K562 (cell line): ENCODE data around the gene UTP11. TPM values are rescaled to one million over a fixed set of nuclear protein-coding genes. Genes with fewer than 3 reads are reported as not detected.
A peak's percentile ranks its signal among the peaks of the same experiment; 100 is the strongest.

Source experiments
- ATAC-seq: fragments of 200-7000 bp; cut with Tn5 transposase; 3 replicates; pipeline ENCODE4 v1.9.1; 2020; ENCODE audit warnings: moderate library complexity
- BruUV-seq: library from RNA; stranded (reverse); fragments of 400-500 nt; replicated peaks from 2 replicates; lab custom pipeline; 2021; lab: Mats Ljungman, UMichigan
- CTCF ChIA-PET: fragments of 300-600 bp; formaldehyde crosslinking; extraction: SDS; loops from one replicate; lab custom pipeline; 2021; ENCODE audit warnings: low intra/inter-chr PET ratio; lab: Yijun Ruan, JAX
- POLR2A ChIA-PET: fragments of 300-600, 350-650 bp; sonication (Branson Sonifier 250); formaldehyde crosslinking; extraction: SDS; loops from one replicate; lab custom pipeline; 2021; ENCODE audit warnings: antibody characterized with exemption, inconsistent platforms; lab: Yijun Ruan, JAX
- DNase-seq, 4 experiments: peaks; one replicate each; pipeline versions ENCODE4 v3.0.0 to v3.0.0-alpha.2; 2011 to 2018; ENCODE audit warnings: low spot score in 3 of 4, mixed read lengths in 3 of 4; ENCODE audit errors: extremely low read depth in 1 of 4
- FAIRE-seq: peaks from 2 replicates; lab custom pipeline; 2011; peaks lifted over from hg19 to GRCh38; lab: Jason Lieb, UNC
- H2AFZ ChIP-seq: 2 replicates; pipeline ENCODE4 v1.6.0; 2011; ENCODE audit warnings: low read depth, low read length, control low read depth, inconsistent platforms
- H3K27ac ChIP-seq: fragments of 200-600 bp; 3 replicates; pipeline ENCODE4 v1.8.0; 2011; ENCODE audit warnings: low read depth, mild to moderate bottlenecking, control low read depth, inconsistent platforms, low read length, moderate library complexity, mixed read lengths; ENCODE audit errors: extremely low read depth
- H3K27me3 ChIP-seq, 2 experiments: fragments of 300-600 bp in 1 of 2; 2 replicates in 1 of 2; 3 replicates in 1 of 2; pipeline versions ENCODE4 v1.6.0 to v1.8.0; 2011; ENCODE audit warnings: inconsistent platforms in 2 of 2, low read length in 2 of 2, mild to moderate bottlenecking in 1 of 2, mixed read lengths in 1 of 2, moderate library complexity in 1 of 2; ENCODE audit not compliant: control insufficient read depth in 2 of 2, insufficient read depth in 2 of 2
- H3K36me3 ChIP-seq: fragments of 300-600 bp; 3 replicates; pipeline ENCODE4 v1.8.0; 2011; ENCODE audit warnings: mild to moderate bottlenecking, low read length, inconsistent platforms; ENCODE audit not compliant: control insufficient read depth, insufficient read depth
- H3K4me1 ChIP-seq, 2 experiments: fragments of 200-600 bp in 1 of 2; replicated peaks in 1 of 2; 2 replicates in 1 of 2; 3 replicates in 1 of 2; pipeline versions ENCODE4 v1.5.1 to v1.8.0; 2011; ENCODE audit warnings: inconsistent platforms in 2 of 2, low read length in 2 of 2, mild to moderate bottlenecking in 1 of 2, mixed read lengths in 1 of 2, moderate library complexity in 1 of 2; ENCODE audit not compliant: control insufficient read depth in 2 of 2, insufficient read depth in 2 of 2
- H3K4me2 ChIP-seq: 2 replicates; pipeline ENCODE4 v1.6.1; 2011; ENCODE audit warnings: low read length, control low read depth, inconsistent platforms, mixed read lengths; ENCODE audit not compliant: insufficient read depth
- H3K4me3 ChIP-seq: fragments of 200-600 bp; sonication (generic), shearing (Covaris generic); 2 replicates; pipeline ENCODE4 v1.5.1; 2016; ENCODE audit warnings: control low read depth, inconsistent platforms
- H3K79me2 ChIP-seq: fragments of 200-600 bp; 3 replicates; pipeline ENCODE4 v1.8.0; 2011; ENCODE audit warnings: low read length, inconsistent platforms; ENCODE audit not compliant: control insufficient read depth, insufficient read depth
- H3K9ac ChIP-seq, 2 experiments: 2 replicates each; pipeline versions ENCODE4 v1.6.0 to v1.6.1; 2011; ENCODE audit warnings: low read depth in 2 of 2, low read length in 2 of 2, control low read depth in 1 of 2, inconsistent platforms in 1 of 2, mild to moderate bottlenecking in 1 of 2, mixed read lengths in 1 of 2; ENCODE audit not compliant: insufficient read depth in 1 of 2
- H3K9me1 ChIP-seq: one replicate; pipeline ENCODE4 v1.6.0; 2011; ENCODE audit warnings: inconsistent platforms, mild to moderate bottlenecking, low read length, moderate library complexity; ENCODE audit not compliant: control insufficient read depth, insufficient read depth
- H3K9me3 ChIP-seq: replicated peaks from 2 replicates; pipeline ENCODE4 v1.5.1; 2011; ENCODE audit warnings: low read depth, low read length, inconsistent platforms; ENCODE audit not compliant: control insufficient read depth, insufficient read depth
- H4K20me1 ChIP-seq: replicated peaks from 2 replicates; pipeline ENCODE4 v1.6.1; 2011; ENCODE audit warnings: low read length, inconsistent platforms, mixed read lengths; ENCODE audit not compliant: control insufficient read depth, insufficient read depth
- BHLHE40 ChIP-seq: IDR thresholded peaks from 2 replicates; pipeline ENCODE4 v1.6.1; 2011; ENCODE audit warnings: low read length, improper control_type of control experiment
- CCNT2 ChIP-seq: IDR thresholded peaks from 2 replicates; pipeline ENCODE4 v1.6.1; 2011; ENCODE audit warnings: borderline replicate concordance, low read depth, mild to moderate bottlenecking, moderate library complexity, mixed read lengths, low read length; ENCODE audit not compliant: insufficient read length; ENCODE audit errors: extremely low read depth
- CHD1 ChIP-seq: fragments of 200-600 bp; sonication (generic); IDR thresholded peaks from one replicate; pipeline ENCODE4 v1.6.1; 2012; ENCODE audit warnings: mild to moderate bottlenecking, moderate library complexity, low read length, inconsistent platforms
- CREB5 ChIP-seq: fragments of 250-450 bp; sonication (Bioruptor Pico); IDR thresholded peaks from 2 replicates; pipeline ENCODE4 v1.5.0; 2020; ENCODE audit warnings: mild to moderate bottlenecking
- CXXC5 ChIP-seq: fragments of 250-450 bp; sonication (Bioruptor Pico); IDR thresholded peaks from 2 replicates; pipeline ENCODE4 v1.8.0; 2022; ENCODE audit warnings: inconsistent platforms, mild to moderate bottlenecking, moderate library complexity
- DNMT1 ChIP-seq: fragments of 450-650 bp; IDR thresholded peaks from 2 replicates; pipeline ENCODE4 v1.6.1; 2016; ENCODE audit warnings: antibody characterized with exemption, mild to moderate bottlenecking
- DPF2 ChIP-seq: fragments of 450-650 bp; IDR thresholded peaks from 2 replicates; pipeline ENCODE4 v1.6.1; 2016
- GATAD2B ChIP-seq: fragments of 450-650 bp; IDR thresholded peaks from 2 replicates; pipeline ENCODE4 v1.6.1; 2017; ENCODE audit warnings: mild to moderate bottlenecking, borderline replicate concordance
- MYC ChIP-seq, 2 experiments: fragments of 250-450 bp in 1 of 2; sonication (Bioruptor Pico) in 1 of 2; IDR thresholded peaks; 2 replicates each; pipeline versions ENCODE4 v1.5.1 to v1.6.1; 2012 to 2021; ENCODE audit warnings: low read depth in 2 of 2, borderline replicate concordance in 1 of 2, improper control_type of control experiment in 1 of 2, low read length in 1 of 2, mild to moderate bottlenecking in 1 of 2, moderate library complexity in 1 of 2
- NCOA1 ChIP-seq: fragments of 450-650 bp; IDR thresholded peaks from 2 replicates; pipeline ENCODE4 v1.6.1; 2016; ENCODE audit warnings: low read depth
- NFRKB ChIP-seq: fragments of 450-650 bp; IDR thresholded peaks from 2 replicates; pipeline ENCODE4 v1.6.1; 2016; ENCODE audit warnings: low read depth
- RBFOX2 ChIP-seq: fragments of 200-400 bp; formaldehyde crosslinking; IDR thresholded peaks from 2 replicates; pipeline ENCODE4 v1.6.1; 2017; ENCODE audit warnings: low read depth, mild to moderate bottlenecking, low read length, moderate library complexity
- SAP30 ChIP-seq: fragments of 200-600 bp; sonication (generic); IDR thresholded peaks from 2 replicates; pipeline ENCODE4 v1.6.1; 2012; ENCODE audit warnings: borderline replicate concordance, low read depth, mild to moderate bottlenecking, moderate library complexity, low read length, control low read depth, inconsistent platforms; ENCODE audit not compliant: insufficient read depth, poor library complexity, severe bottlenecking
- SMAD4 ChIP-seq: fragments of 250-450 bp; sonication (Bioruptor Pico); conservative IDR thresholded peaks from 2 replicates; pipeline ENCODE4 v1.8.0; 2021; ENCODE audit warnings: inconsistent platforms, mild to moderate bottlenecking, moderate library complexity
- SP2 ChIP-seq: IDR thresholded peaks from 2 replicates; pipeline ENCODE4 v1.6.1; 2011; ENCODE audit warnings: mild to moderate bottlenecking, low read depth, low read length, moderate library complexity; ENCODE audit not compliant: poor library complexity, severe bottlenecking; ENCODE audit errors: extremely low read depth
- TAF1 ChIP-seq: IDR thresholded peaks from 2 replicates; pipeline ENCODE4 v1.6.1; 2011; ENCODE audit warnings: mild to moderate bottlenecking, low read length, moderate library complexity; ENCODE audit not compliant: insufficient read depth, control insufficient read depth, severe bottlenecking; ENCODE audit errors: extremely low read depth
- ZNF280B ChIP-seq: fragments of 250-450 bp; sonication (Bioruptor Pico); IDR thresholded peaks from 2 replicates; pipeline ENCODE4 v1.5.1; 2021; ENCODE audit warnings: mild to moderate bottlenecking
- ZNF354B ChIP-seq: fragments of 250-450 bp; sonication (Bioruptor Pico); IDR thresholded peaks from 2 replicates; pipeline ENCODE4 v1.4.0; 2020
- ZNF408 ChIP-seq: fragments of 250-450 bp; sonication (Bioruptor Pico); IDR thresholded peaks from 2 replicates; pipeline ENCODE4 v1.4.0; 2020; ENCODE audit warnings: low read depth, mild to moderate bottlenecking, moderate library complexity
- WGBS: fragments of 100-300 bp; shearing (Covaris generic); methylation state at CpG from one replicate; pipeline ENCODE4 v1.1.6; 2016; ENCODE audit warnings: low coverage, mixed read lengths; ENCODE audit not compliant: insufficient coverage; ENCODE audit errors: missing lambda C conversion rate; 5-methylcytosine and 5-hydroxymethylcytosine counted together
- in situ Hi-C: fragments of 300-500 bp; cut with MboI; formaldehyde crosslinking; loops from 4 replicates; pipeline ENCODE4 v1.15.0; 2018; ENCODE audit warnings: inconsistent platforms, mixed read lengths
- intact Hi-C: fragments of 100-400 bp; cut with micrococcal nuclease; formaldehyde crosslinking; loops from 2 replicates; pipeline ENCODE4 v1.14.2; 2022
- polyA plus RNA-seq, 8 experiments: library from polyadenylated mRNA; depleted of rRNA in 4 of 8; stranded (reverse) in 5 of 8; unstranded in 3 of 8; fragments of >200 nt; fragmentation: Nextera tagmentation in 2 of 8; fragmentation: Illumina TruSeq in 1 of 8; extraction: Ambion mirVana in 2 of 8; extraction: Trizol in 1 of 8; gene quantifications; 2 replicates each; pipeline versions ENCODE4 v1.2.1 to v1.2.3, GENCODE V29; 2011 to 2014; ENCODE audit warnings: inconsistent platforms in 1 of 8, missing spikeins in 1 of 8
- total RNA-seq, 7 experiments: library from RNA; depleted of rRNA in 6 of 7; stranded (reverse); fragments of >200 nt in 6 of 7; fragmentation: Illumina TruSeq in 2 of 7; extraction: Trizol in 2 of 7; gene quantifications; 2 replicates each; pipeline versions ENCODE4 v1.2.1 to v1.2.3, GENCODE V29; 2011 to 2021; ENCODE audit warnings: low replicate concordance in 1 of 7

The UTP11 gene
- total and polyA plus RNA-seq, 9 of the 15 experiments (the other 6 are each of a cell fraction or from before 2014, with no cell fraction given) = 91.1 to 378 (median 221) TPM

- in situ Hi-C loops (no loop called here), intact Hi-C loops (no loop called here)
- no peaks in the 10 kb centered on the region for H3K9me3 ChIP-seq
- H3K9ac ChIP-seq = peak within 1 kb of the TSS; percentile 86 to 99
- no TSS peak for BruUV-seq
- 0 out of 2 replicates have a peak, but pooled peaks cover 12% of the 10 kb centered on the region for H4K20me1 ChIP-seq
- peak within 1 kb of the TSS; percentile 65 for H3K4me3 ChIP-seq
- peaks cover 33% of the 10 kb centered on the region for H3K36me3 ChIP-seq
- peak within 1 kb of the TSS; percentile 82 for H3K27ac ChIP-seq
- H3K79me2 ChIP-seq = peaks cover 56% of the 10 kb centered on the region
- peaks cover 58% of the 10 kb centered on the region in 2 experiments for H3K4me1 ChIP-seq
- H3K27me3 ChIP-seq = no peaks in the 10 kb centered on the region
- peak within 1 kb of the TSS; percentile 82 for H2AFZ ChIP-seq
- 1% methylated on average over 34 of the region's 83 CpGs for WGBS
- H3K9me1 ChIP-seq = no peaks in the 10 kb centered on the region
- peak; percentile 64 for ATAC-seq
- no peak for FAIRE-seq
- ChIA-PET CTCF (no interaction called here), POLR2A (interaction anchor here (0.6 to 1.0 kb wide), 2 partner anchors 11 to 1813 kb away, joined by 3 to 4 read pairs; no protein-coding TSS in a partner anchor)
- peak; percentile 95 to 96 (median 96) for DNase-seq
- peak within 1 kb of the TSS; percentile 92 for H3K4me2 ChIP-seq
- TF ChIP-seq CCNT2 (peak; percentile 73), CREB5 (no peak), NCOA1 (no peak), BHLHE40 (0 out of 2 replicates have a peak, but pooled peaks have one; percentile 10), RBFOX2 (peak; percentile 79), MYC (IDR thresholded peaks at IDR 0.05; ENCODE audit: low read depth, low read length) (peak; percentile 40; the same call in 1 of the 2 replicates), MYC (CRISPR knock-in tag; IDR thresholded peaks at IDR 0.05; ENCODE audit: borderline replicate concordance, low read depth) (no peak), DPF2 (0 out of 2 replicates have a peak, but pooled peaks have one; percentile 19), ZNF354B (no peak), NFRKB (no peak), ZNF280B (0 out of 2 replicates have a peak, but pooled peaks have one; percentile 46), SMAD4 (peak; percentile 81), CXXC5 (CRISPR knock-in tag) (peak; percentile 67), CHD1 (peak; percentile 6), DNMT1 (no peak), SAP30 (no peak), TAF1 (peak; percentile 91), SP2 (no peak), GATAD2B (peak; percentile 78), ZNF408 (CRISPR knock-in tag) (no peak)
These were observed 7.1 kb upstream of the UTP11 start, which contains the start of gene FHL3 for GRCh38 chr1:38005195-38006007. TSS of gene FHL3 (minus strand) at chr1:38005514. CDS start at chr1:37999412, 6,102 bp downstream.
